ENCODE measurements around the gene ADAMTS17.

The ADAMTS17 gene

DNA sequence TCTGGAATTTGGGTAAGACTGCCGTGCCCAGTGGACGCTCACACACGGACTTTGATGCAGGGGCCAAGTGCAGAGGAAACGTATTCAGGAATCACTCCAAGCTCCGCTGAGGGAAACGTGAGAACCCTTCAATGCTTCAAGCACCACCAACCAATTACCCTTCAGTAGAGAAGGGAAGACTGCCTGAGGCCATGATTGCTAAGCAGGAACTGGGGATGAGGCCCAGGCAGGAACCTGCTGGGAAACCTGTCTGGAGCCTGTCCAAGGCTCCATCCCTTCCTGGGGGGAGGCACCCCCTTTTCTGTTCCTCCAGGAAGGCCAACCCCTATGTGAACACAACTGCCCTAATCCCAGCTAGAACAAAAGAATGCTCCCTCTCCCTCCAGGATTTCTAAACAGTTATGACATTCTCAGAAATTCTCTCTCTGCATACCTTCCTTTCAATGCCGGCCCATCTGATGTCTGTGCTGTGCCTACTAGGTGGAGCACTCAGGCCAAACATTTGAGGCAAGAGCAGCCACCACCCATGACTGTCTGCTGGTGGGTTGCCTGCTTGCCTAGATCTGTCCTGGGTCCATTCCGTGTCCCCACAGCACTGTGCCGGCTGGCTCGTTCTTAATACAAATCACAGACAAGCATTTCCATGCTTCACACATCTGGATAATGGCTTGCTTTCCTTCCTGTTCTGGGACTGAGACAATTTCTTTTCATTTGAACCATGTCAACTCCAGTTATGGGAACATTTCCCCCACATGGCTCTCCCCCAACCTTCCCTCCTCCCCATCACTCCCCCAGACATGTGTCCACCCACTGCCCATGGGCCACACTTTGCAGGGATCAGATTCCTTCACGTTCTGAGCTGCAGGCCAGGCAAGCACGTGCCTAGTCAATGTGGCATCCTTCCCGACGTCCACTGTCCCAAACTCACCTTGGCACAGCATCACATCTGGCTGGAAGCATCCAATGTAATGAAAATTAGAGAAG lies 149.4 kb downstream of the ADAMTS17 start:
- no peak for DNase-seq

DNA sequence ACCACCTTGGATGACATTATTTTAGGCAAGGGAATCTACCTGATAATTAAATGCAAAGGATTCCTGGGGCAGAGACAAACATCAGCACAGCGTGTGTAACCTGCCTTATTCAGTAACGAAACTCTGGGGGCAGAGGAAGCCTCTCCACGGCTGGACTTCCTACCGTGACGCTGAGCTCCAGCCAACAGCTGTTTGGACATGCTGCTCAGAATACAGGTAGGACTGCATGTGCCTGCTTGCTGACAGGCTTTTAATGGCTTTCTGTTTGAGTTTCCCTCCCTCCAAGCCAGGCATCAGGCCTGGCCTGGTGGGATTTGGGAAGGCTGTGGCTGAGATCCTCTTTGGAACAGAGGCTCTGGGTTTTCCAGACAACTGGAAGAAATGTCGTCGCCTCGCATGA lies 150.6 kb downstream of the ADAMTS17 start:
- no peak for DNase-seq

GRCh38 chr15:100190675-100191074 lies 151.1 kb downstream of the ADAMTS17 start:
- no peak for DNase-seq

- no peak for DNase-seq
Measured at GRCh38 chr15:100189849-100190248, 151.9 kb downstream of the ADAMTS17 start.

DNA sequence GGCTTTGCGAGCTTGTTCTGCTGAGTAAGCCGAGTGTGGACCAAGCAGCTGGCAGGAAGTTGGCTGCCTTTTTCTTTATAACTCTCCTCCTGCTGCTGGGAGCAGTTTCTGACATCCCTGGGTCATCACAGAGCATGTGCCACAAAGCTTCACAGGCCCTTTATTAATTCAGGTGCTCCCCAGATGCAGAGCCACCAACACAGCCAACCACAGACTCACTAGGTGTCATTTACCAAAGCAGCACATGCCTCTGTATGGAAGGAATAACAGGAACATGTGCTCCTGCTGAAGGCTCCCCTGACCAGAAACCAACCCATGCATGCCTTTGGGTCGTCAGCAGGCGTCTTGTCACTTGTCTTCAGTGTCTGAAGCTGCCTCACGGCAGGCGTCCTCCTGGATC lies 152.5 kb downstream of the ADAMTS17 start:
- no peak for DNase-seq

- no peak for DNase-seq
Measured at GRCh38 chr15:100187677-100188076, 154.1 kb downstream of the ADAMTS17 start.

- DNase-seq = no peak
Measured at GRCh38 chr15:100186960-100187359, 154.8 kb downstream of the ADAMTS17 start.

DNA sequence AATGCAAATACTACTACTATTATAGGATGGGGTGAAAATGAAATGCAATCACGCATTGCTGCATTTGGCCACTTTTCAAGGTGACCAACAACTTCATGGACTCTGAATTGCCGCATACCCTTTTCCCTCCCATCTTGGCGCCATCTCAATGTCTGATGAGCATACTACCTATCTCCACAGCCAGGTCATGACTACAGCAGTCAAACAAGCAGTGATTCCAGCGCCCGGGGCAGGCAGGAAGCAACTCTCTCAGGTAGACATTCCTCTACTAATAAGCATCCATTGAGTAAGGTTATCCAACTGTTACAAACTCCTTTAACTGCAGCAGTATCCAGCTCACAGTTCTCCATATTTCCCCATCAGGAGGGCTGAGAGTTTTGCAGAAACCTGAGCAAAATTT lies 155.4 kb downstream of the ADAMTS17 start:
- DNase-seq = no peak

- DNase-seq = no peak
Measured at GRCh38 chr15:100183921-100184495, 157.8 kb downstream of the ADAMTS17 start.

DNA sequence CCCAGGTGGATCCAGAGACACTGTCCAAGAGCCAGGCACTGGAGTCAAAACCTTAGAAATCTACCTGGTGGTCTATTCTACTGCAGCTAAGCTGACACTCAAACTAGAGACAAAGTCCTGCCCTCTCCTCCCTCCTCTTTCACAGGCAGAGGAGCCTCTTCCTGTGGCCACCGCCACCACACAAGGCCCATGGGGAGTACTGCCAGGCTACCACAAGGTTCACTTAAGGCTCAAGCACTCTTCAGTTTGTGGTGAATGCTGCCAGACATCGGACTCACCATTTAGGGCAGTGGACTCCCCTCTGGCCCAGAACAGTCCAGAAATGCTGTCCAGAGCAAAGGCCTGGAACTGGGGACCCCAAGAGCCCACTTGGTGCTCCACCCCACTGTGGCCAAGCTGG lies 160.9 kb downstream of the ADAMTS17 start:
- DNase-seq = no peak

GRCh38 chr15:100175406-100176114 lies 166.2 kb downstream of the ADAMTS17 start:
- no peak for DNase-seq

DNA sequence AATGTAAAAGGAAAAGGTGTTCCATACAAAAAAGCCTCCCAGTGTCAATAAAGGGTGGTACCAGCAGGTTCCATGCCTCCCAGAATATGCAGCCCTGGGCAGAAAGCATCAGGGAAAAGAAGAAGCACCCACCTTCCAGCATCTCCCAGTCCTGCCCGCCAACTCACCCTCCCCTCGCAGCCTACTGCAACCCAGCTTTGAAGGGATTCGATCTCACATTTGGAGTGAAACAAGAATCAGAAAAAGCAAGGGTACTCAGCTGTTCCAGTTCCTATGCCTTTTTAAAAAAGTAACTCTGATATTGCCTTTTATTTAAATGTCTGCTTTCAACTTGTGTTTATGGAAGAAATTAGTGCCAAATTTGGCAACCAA lies 166.9 kb downstream of the ADAMTS17 start:
- no peak for DNase-seq

DNA sequence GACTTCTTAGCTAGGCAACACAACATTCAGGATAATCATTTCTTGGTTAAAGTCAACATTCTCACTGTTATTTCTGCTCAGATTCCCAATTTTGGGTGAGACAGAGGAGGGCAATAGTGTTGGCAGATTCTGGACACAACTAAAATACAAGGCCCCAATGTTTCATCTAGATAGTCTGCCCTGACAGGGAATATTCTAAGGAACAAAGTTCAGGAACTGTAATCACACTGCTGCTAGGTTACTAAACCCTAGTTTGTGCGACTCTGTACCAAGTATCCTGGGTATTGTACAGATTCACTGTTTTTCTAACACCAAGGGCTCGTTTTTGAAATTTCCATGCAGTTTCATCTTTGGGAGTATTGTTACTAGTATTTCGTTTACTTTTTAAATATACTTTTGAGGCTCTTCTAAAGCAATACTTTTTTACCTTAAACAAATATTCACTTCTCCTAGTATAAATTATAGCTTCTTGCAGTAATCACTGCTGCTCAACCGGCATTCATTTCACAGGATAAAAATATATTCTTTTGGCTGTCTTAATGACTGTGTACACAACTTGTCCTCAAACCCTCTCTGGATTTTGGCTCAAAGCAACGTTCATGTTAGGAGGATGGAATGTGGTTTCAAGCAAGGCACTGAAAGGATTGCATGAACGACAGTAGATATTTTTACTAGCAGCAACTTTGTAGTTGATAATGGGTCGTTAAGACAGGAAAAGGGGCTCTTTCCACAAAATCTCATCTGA lies 167.4 kb downstream of the ADAMTS17 start:
- DNase-seq = no peak

GRCh38 chr15:100172356-100173024 lies 169.3 kb downstream of the ADAMTS17 start:
- no peak for DNase-seq

DNA sequence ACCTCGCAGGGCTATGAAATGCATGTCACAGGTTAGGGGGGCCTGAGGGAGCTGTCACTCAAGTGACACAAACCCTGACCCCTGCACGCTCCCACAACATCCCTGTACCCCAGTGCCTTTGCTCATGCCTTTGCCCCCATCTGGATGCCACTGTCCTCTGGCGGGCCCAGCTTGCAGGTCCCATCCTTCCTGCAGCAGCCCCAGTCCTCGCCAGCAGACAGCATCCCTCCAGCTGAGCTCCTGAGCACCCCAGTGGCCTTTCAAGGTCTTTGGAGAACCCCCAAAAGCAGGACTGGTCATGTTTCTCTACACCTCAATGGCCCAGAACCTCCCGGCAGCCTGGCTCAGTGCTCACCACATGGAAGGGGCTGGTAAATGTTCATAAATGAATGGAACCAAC lies 170.4 kb downstream of the ADAMTS17 start:
- no peak for DNase-seq

- no peak for DNase-seq
Measured at GRCh38 chr15:100170291-100171210, 171.2 kb downstream of the ADAMTS17 start.

DNA sequence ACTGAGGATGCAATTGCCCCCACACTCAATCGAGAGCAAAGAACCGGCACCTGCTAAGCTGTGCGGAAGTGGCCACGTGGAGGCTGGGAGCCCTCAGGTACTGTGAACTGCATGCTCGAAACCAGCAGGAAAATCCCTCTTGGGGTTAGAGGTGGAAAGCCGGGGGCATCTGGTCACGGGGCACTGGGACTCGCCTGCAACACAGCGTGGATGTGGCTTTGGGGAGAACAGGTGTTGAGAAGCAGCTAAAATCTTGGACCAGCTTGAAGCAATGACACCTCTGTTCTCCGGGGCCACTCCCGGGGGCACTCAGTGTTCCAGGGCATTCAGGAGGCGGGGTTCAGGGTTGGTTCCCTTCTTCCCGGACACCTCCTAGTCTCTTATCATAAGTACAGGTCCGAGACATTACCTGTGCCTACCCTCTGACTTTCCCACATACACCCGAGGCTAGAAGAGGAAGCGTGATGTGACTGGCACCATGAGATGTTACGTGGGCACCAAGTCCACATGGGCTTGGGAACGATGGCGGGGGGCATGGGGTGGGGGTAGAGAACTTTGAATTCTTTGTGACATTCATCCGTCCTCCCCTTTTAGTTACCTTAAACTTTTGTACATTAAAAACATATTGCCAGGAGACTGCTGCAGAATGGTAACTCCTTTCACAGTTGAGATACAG lies 172.0 kb downstream of the ADAMTS17 start:
- no peak for DNase-seq

DNA sequence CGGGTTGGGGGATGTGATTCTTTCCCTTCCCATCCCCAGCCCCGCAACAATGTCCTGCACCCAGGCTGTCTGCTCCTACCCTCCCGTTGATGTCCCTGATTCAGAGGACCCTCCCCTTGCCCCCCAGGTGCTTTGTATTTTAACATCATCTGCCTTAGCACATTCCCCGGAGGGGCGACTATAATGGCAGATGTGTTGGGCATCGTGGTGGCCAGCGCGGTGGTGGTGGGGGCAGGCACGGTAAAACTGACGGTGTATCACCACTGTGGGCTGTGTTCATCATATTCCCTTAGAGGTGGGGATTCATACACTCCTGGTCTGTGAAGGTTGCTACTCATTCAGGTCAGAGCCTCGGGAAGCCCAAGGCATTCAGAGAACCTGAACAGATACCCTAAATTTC lies 173.0 kb downstream of the ADAMTS17 start:
- DNase-seq = no peak

GRCh38 chr15:100167884-100168375 lies 173.8 kb downstream of the ADAMTS17 start:
- no peak for DNase-seq

- DNase-seq = no peak
Measured at GRCh38 chr15:100166313-100166712, 175.5 kb downstream of the ADAMTS17 start.

- DNase-seq = no peak
Measured at GRCh38 chr15:100163961-100164360, 177.8 kb downstream of the ADAMTS17 start.
